ENCODE measurements around the gene PKLR. TPM values are rescaled to one million over a fixed set of nuclear protein-coding genes. Genes with fewer than 3 reads are reported as not detected.
A peak's percentile ranks its signal among the peaks of the same experiment; 100 is the strongest.
"Not testable (repeated sequence)": the region's sequence is repeated elsewhere in the genome, so short reads cannot be mapped to it uniquely, and the experiment has no call there.

Gene PKLR
- total RNA-seq, 2 donors from 2014 or later, result not detected

DNA sequence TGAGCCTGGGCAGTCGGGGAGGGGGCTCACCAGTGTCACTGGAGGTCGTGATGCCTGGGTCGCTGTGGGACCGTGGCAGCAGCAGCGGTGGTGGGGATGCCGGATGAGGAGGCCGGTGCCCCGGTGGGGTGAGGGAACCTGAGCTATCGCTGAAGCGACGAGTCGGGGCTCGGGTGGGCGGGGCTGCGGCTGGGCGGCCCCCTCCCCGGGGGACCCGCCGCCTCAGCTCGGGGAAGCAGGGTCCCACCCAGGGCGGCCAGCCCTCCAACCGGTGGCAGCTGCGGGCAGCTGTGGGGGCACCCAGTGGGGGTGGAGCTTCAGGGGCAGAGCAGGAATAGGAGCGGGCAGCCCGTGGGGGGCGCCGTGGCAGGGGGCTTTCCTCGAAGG is 51.0 kb downstream of the PKLR start:
- Histone ChIP-seq H3K27ac (no peak overlapping the region), H3K9me3 (no peaks in the 10 kb centered on the region), H3K36me3 (peaks cover 4% of the 10 kb centered on the region), H3K4me3 (peak overlapping the region; percentile 58), H3K4me1 (ENCODE audit: control insufficient read depth in 1 of 2, low read depth in 2 of 2) (peaks cover 16 to 33% of the 10 kb centered on the region in 2 donors), H3K27me3 (replicated peaks; ENCODE audit: insufficient read depth) (no peaks in the 10 kb centered on the region)
- TF ChIP-seq CTCF (IDR thresholded peaks at IDR 0.05), result no peak
- no peak for DNase-seq (ENCODE audit: low spot score)
- no peak for ATAC-seq (ENCODE audit: insufficient number of reproducible peaks, low FRiP score, low read depth)

- Histone ChIP-seq H3K4me3 (no peak overlapping the region), H3K36me3 (peaks cover 4% of the 10 kb centered on the region), H3K27me3 (replicated peaks; ENCODE audit: insufficient read depth) (no peaks in the 10 kb centered on the region), H3K27ac (no peak overlapping the region), H3K9me3 (no peaks in the 10 kb centered on the region), H3K4me1 (ENCODE audit: control insufficient read depth in 1 of 2, low read depth in 2 of 2) (peaks cover 11 to 25% of the 10 kb centered on the region in 2 donors)
- DNase-seq (ENCODE audit: low spot score), result no peak
- no peak for ATAC-seq (ENCODE audit: insufficient number of reproducible peaks, low FRiP score, low read depth)
- TF ChIP-seq CTCF (IDR thresholded peaks at IDR 0.05), result no peak
These were observed 53.3 kb downstream of the PKLR start for GRCh38 chr1:155247667-155248553.

GRCh38 chr1:155246796-155247195 is 54.4 kb downstream of the PKLR start:
- H3K4me3 ChIP-seq; H3K9me3 ChIP-seq; DNase-seq (ENCODE audit: low spot score); ATAC-seq (ENCODE audit: insufficient number of reproducible peaks, low FRiP score, low read depth); H3K27ac ChIP-seq; H3K36me3 ChIP-seq; H3K27me3 ChIP-seq (replicated peaks; ENCODE audit: insufficient read depth): not testable (repeated sequence)
- peaks cover 12 to 32% of the 10 kb centered on the region in 2 donors for H3K4me1 ChIP-seq (ENCODE audit: control insufficient read depth in 1 of 2, low read depth in 2 of 2)

GRCh38 chr1:155245163-155245524 is 56.1 kb downstream of the PKLR start:
- Histone ChIP-seq H3K4me3 (peak overlapping the region; percentile 85), H3K36me3 (peaks cover 4% of the 10 kb centered on the region), H3K4me1 (ENCODE audit: control insufficient read depth in 1 of 2, low read depth in 2 of 2) (peaks cover 16 to 33% of the 10 kb centered on the region in 2 donors), H3K9me3 (no peaks in the 10 kb centered on the region), H3K27ac (peak overlapping the region; percentile 87 to 90), H3K27me3 (replicated peaks; ENCODE audit: insufficient read depth) (no peaks in the 10 kb centered on the region)
- DNase-seq (ENCODE audit: low spot score) (no peak), ATAC-seq (ENCODE audit: insufficient number of reproducible peaks, low FRiP score, low read depth) (no peak)
- no peak for TF ChIP-seq CTCF (IDR thresholded peaks at IDR 0.05)

- Histone ChIP-seq H3K27ac (peak overlapping the region; percentile 87 to 94), H3K36me3 (peaks cover 4% of the 10 kb centered on the region), H3K9me3 (no peaks in the 10 kb centered on the region), H3K4me3 (peak overlapping the region; percentile 85), H3K4me1 (ENCODE audit: control insufficient read depth in 1 of 2, low read depth in 2 of 2) (peaks cover 16 to 36% of the 10 kb centered on the region in 2 donors), H3K27me3 (replicated peaks; ENCODE audit: insufficient read depth) (no peaks in the 10 kb centered on the region)
- ATAC-seq (ENCODE audit: insufficient number of reproducible peaks, low FRiP score, low read depth) (peak; percentile 95), DNase-seq (ENCODE audit: low spot score) (peak; percentile 97)
- peak; percentile 42 for TF ChIP-seq CTCF (IDR thresholded peaks at IDR 0.05)
These were observed 56.7 kb downstream of the PKLR start for GRCh38 chr1:155244368-155245162.
